ENCODE results near the gene HPSE. TPM values are rescaled to one million over a fixed set of nuclear protein-coding genes. Genes with fewer than 3 reads are reported as not detected.

The HPSE gene
- total and polyA plus RNA-seq, 2 of the 8 experiments (the other 6 are each of a cell fraction or from before 2014, with no cell fraction given), result 1.5 to 5.0 TPM

GRCh38 chr4:83320548-83320947 is 14.1 kb downstream of the HPSE start (continued):
- TF ChIP-seq SAP30 (IDR thresholded peaks at IDR 0.05; ENCODE audit: insufficient read depth, insufficient replicate concordance, low read length), result no peak
- no peak for TF ChIP-seq CBX8 (IDR thresholded peaks at IDR 0.05; ENCODE audit: borderline replicate concordance, low read depth, low read length)
- TF ChIP-seq ATF3 (IDR thresholded peaks at IDR 0.05; ENCODE audit: insufficient read depth, low read depth, low read length), result no peak
- TF ChIP-seq HDAC2 (IDR thresholded peaks at IDR 0.05; ENCODE audit: borderline replicate concordance in 1 of 2, low read depth in 2 of 2, low read length in 2 of 2), result no peak
- no peak for TF ChIP-seq POLR2AphosphoS5 (IDR thresholded peaks at IDR 0.05; ENCODE audit: low read depth, low read length)
- no peak for TF ChIP-seq TCF12 (IDR thresholded peaks at IDR 0.05; ENCODE audit: low read depth, low read length)
- no peak for TF ChIP-seq JUN (IDR thresholded peaks at IDR 0.05; ENCODE audit: low read depth, low read length)
